EH (cell line): ENCODE results near the gene TRIM29.
A peak's percentile ranks its signal among the peaks of the same experiment; 100 is the strongest.

ENCODE experiments used
- DNase-seq: peaks from one replicate; pipeline ENCODE4 v3.0.0-alpha.2; 2015; ENCODE audit warnings: low read depth

TRIM29 gene

DNA sequence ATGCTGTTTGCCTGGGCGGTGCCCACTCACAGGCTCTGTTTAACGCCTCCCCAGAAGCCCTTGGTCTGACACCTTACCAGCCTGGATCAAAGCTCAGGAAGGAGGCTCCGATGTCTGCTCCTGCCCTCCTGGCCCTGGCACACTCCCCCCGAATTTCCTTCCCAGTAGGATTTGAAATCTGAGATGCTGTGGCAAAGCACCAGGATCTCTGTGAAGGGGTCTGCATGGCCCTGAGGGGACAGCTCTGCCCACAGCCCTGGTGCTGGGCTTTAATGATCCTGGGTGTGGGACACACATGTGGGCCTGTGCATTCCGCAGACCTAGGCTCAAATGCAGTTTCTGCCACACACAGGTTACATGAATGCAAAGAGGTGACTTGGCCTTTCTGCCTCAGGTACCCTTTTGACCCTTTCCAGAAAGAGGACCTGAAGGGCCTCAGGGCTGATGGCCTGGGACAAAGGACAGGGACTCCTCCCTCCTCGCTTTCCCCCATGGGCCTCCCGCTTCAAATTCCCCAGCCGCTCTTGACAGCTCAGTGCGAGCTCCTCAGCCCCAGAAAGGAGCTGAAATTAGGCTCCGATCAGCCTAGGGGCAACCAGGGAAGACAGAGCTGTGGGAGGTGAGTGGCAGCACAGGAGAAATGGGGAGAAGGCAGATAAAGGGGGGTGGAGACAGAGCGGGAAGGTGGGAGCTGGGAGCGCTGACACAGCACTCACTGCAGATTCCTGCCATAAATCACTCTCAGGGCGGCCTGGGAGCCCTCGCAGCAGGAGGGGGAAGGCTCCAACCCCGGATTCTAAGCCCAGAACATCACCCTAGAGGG lies 41.3 kb downstream of the TRIM29 start:
- DNase-seq, result no peak

GRCh38 chr11:120095516-120095915 lies 42.4 kb downstream of the TRIM29 start:
- no peak for DNase-seq

DNA sequence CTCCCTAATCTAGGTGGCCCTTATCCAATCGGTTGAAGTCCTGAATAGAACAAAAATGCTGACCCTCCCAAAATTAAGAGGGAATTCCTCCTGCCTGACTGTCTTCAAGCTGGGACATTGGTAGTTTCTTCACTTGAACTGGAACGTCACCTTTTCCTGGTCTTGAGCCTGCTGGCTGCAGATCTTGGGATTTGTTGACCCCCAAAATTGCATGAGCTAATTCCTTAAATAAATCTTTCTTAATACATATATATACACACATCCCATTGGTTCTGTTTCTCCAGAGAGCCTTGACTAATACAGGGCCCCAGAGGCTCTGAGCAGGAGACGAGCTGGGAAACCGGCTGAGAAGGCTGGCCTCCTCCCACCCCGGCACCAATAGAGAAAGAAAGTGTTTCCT lies 46.2 kb downstream of the TRIM29 start:
- DNase-seq, result no peak

- DNase-seq, result no peak
These were observed 46.8 kb downstream of the TRIM29 start for GRCh38 chr11:120091121-120091520.

DNA sequence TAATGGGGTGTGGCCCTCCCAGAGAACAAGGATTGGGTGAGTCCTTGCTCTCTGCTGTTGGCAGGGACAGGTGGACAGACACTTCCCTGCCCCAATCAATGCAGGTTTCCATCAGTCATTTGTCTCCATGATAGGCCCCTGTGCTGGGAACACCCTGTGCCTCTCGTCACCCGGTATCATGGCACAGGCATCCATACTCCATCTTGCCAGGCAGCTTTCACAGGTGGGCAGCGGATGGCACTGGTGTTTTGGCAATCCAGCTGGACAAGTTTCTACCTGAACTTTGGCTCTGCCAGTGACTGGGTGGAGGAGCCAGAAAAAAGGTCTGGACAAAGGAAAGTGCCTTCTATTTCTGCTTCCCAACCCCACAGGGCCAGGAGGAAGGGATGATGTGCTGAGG lies 47.5 kb downstream of the TRIM29 start:
- DNase-seq, result no peak

GRCh38 chr11:120089036-120090001 lies 48.6 kb downstream of the TRIM29 start:
- no peak for DNase-seq

- no peak for DNase-seq
These were observed 49.9 kb downstream of the TRIM29 start for GRCh38 chr11:120088056-120088455.

- DNase-seq, result no peak
These were observed 51.3 kb downstream of the TRIM29 start for GRCh38 chr11:120086651-120087050.

- peak; percentile 5 for DNase-seq
These were observed 57.9 kb downstream of the TRIM29 start for GRCh38 chr11:120079750-120080610.

DNA sequence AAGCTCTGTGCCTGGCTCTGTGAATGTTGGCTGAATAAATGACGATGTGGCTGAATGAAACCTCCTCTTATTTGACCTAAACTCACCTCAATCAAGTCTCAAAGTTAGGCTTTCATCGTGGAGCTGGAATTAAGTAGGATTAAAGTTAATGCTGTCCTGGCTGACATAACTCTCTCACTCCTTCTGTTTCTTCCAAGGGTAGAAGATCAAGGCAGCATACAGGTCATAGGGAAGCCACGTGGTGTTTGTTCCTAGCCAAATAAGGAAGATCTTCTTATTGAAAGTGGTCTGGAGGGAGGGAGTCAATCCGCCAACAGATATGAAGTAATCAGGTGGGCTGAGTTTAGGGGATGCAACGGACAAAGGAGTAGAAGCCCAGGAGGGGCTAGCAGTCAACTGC lies 59.5 kb downstream of the TRIM29 start:
- no peak for DNase-seq

DNA sequence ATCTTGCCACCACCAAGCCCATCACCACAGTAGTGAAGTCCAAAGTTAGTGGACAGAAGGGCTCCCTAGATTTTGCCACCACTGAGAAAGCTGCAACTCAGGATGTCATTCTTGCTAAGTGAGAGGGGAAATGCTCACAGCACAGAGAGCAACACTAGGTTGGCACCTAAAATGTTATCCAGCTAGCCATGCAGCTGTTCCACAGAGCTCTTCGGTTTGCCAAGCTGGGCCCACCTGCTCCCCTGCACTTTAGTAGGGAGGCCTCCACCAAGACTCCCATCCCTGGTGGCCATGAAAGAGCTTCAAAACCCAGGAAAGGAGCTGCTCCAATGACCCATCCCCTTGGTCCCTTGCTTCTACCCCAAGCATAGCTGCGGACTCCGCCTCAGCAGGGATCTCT lies 63.8 kb downstream of the TRIM29 start:
- no peak for DNase-seq

- DNase-seq, result no peak
These were observed 64.7 kb downstream of the TRIM29 start for GRCh38 chr11:120073196-120073595.

- DNase-seq, result peak; percentile 73
These were observed 69.8 kb downstream of the TRIM29 start for GRCh38 chr11:120068114-120068573.

GRCh38 chr11:120067438-120068113 lies 70.3 kb downstream of the TRIM29 start:
- DNase-seq, result no peak

DNA sequence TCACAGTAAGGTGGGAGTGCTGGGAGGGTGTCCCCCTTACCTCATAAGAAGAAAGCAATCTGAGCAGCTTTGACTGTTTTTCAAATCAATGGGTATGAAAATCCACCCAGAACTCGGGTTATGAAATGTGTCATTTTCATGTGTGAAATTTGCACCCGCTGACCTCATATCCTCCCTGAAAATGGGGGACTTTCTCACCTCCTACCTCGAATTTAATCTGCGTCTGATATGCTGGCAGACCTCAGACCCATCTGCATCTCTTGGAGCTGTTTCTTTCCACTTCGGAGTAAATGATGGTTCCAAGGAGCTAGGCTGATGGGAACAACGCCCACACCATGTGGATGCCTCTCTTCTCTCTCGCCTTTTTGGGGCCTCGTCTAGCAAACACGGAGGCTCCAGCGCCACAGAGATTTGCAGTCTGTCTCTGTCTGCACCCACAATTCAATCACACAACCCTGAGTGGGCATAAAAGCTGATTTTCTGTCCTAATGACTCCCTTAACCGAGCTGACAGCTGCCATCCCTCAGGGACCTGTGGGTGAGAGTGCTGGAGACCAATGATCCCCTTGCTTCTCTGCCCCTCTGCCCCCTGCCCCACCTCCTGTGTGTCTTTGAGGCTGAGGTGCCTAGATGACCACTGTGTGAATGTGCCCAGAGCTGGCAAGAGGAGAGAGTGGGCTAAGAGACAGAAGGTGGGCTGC lies 71.0 kb downstream of the TRIM29 start:
- no peak for DNase-seq

DNA sequence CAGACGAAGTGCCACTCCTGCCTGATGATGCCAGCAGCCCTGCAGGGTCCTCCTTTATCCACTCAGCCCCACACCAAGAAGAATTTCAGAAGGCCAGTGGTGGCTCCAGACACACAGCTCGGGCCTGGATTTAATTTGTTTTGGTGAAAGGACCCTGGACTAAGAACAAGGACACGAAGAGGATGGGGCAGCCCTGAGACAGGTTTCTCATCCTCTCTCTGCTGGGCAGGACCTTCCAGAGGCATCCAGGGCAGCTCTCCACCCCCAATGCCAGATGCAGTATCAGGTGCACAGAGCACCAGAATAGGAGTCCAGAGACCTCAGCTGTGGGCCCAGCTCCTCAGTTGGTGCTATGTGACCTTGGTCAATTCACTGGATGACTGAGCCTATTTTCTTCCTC lies 72.0 kb downstream of the TRIM29 start:
- no peak for DNase-seq

DNA sequence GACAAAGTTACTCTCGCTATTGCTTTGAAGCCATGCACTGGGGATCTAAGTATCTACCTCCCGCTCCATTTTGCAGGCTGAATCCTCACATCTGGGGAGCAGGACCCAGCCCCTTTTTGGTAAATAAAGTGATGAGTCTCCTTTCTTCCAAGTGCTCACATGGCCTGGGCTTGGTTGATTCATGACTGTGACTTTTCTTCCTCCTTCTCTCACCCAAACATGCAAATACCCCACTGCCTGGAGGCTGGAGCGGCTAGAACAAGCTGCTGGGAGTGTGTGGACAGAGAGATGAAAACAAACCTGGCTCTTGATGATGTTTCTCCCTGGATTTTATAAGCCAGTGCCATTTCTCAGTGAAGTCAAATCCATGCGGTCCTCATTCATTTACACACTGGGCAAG lies 72.7 kb downstream of the TRIM29 start:
- DNase-seq, result no peak

GRCh38 chr11:120064341-120064740 lies 73.6 kb downstream of the TRIM29 start:
- DNase-seq, result no peak

- no peak for DNase-seq
These were observed 74.1 kb downstream of the TRIM29 start for GRCh38 chr11:120063686-120064340.

DNA sequence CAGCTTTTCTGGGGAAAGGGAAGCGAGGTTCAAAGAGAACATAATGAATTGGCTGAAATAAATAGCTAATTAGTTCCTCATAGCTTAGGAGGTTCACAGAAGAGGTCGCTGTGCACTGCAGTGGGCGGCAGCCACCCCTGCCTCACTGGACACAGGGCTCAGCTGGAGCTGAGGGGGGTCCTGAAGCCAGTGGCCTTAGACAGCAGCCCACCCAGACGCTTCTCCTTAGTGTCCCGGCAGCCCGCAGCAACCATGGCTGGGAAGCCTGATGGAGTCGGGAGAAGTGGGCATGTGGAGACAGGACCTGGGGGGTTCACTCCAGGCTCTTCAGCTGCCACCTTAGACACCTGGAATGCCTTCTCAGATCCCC lies 75.4 kb downstream of the TRIM29 start:
- no peak for DNase-seq
